ENCODE measurements around the gene MAOA. TPM values are rescaled to one million over a fixed set of nuclear protein-coding genes. Genes with fewer than 3 reads are reported as not detected.
"Not testable (repeated sequence)": the region's sequence is repeated elsewhere in the genome, so short reads cannot be mapped to it uniquely, and the experiment has no call there.

Gene MAOA
- total and polyA plus RNA-seq, 10 donors: 1.5 to 24.9 (median 7.1) TPM

GRCh38 chrX:43718546-43718945 is 62.4 kb downstream of the MAOA start:
- Histone ChIP-seq H3K36me3 (no peaks in the 10 kb centered on the region), H3K4me3 (no peak overlapping the region), H3K27ac (no peak overlapping the region), H3K4me1 (no peaks in the 10 kb centered on the region), H3K9me3 (peaks cover 0 to 24% (median 4%) of the 10 kb centered on the region in 8 donors), H3K27me3 (replicated peaks in 1 of 7) (no peaks in the 10 kb centered on the region)
- intact Hi-C loops (cut with DNase I; ENCODE audit: low total_unique reads): no loop called here
- 74 to 89% (median 82%) methylated on average over 6 of the region's 6 CpGs for WGBS, 5 donors
- no peak for TF ChIP-seq CTCF (IDR thresholded peaks at IDR 0.05 in 8 of 11, conservative IDR thresholded peaks at IDR 0.05 in 3 of 11)
- TF ChIP-seq POLR2AphosphoS5 (IDR thresholded peaks at IDR 0.05): no peak
- TF ChIP-seq POLR2A (IDR thresholded peaks at IDR 0.05): no peak
- DNase-seq: no peak

GRCh38 chrX:43718956-43719355 is 62.9 kb downstream of the MAOA start:
- no peak for DNase-seq
- intact Hi-C loops (cut with DNase I; ENCODE audit: low total_unique reads): no loop called here
- no peaks in the 10 kb centered on the region for H3K27me3 ChIP-seq (replicated peaks in 1 of 7)
- no peak overlapping the region for H3K27ac ChIP-seq
- no peaks in the 10 kb centered on the region for H3K36me3 ChIP-seq
- peaks cover 0 to 24% (median 4%) of the 10 kb centered on the region in 8 donors for H3K9me3 ChIP-seq
- TF ChIP-seq CTCF (IDR thresholded peaks at IDR 0.05 in 8 of 11, conservative IDR thresholded peaks at IDR 0.05 in 3 of 11): no peak
- TF ChIP-seq POLR2AphosphoS5 (IDR thresholded peaks at IDR 0.05): no peak
- TF ChIP-seq POLR2A (IDR thresholded peaks at IDR 0.05): no peak
- WGBS, 5 donors: 38 to 100% (median 85%) methylated on average over 1 of the region's 1 CpG
- H3K4me1 ChIP-seq: no peaks in the 10 kb centered on the region
- no peak overlapping the region for H3K4me3 ChIP-seq

GRCh38 chrX:43720082-43720481 is 64.0 kb downstream of the MAOA start:
- DNase-seq: no peak
- intact Hi-C loops (cut with DNase I; ENCODE audit: low total_unique reads): no loop called here
- 63 to 83% (median 78%) methylated on average over 3 of the region's 3 CpGs for WGBS, 5 donors
- peaks cover 0 to 24% (median 4%) of the 10 kb centered on the region in 8 donors for H3K9me3 ChIP-seq
- H3K27me3 ChIP-seq (replicated peaks in 1 of 7): no peaks in the 10 kb centered on the region
- TF ChIP-seq POLR2A (IDR thresholded peaks at IDR 0.05): no peak
- no peak for TF ChIP-seq CTCF (IDR thresholded peaks at IDR 0.05 in 8 of 11, conservative IDR thresholded peaks at IDR 0.05 in 3 of 11)
- TF ChIP-seq POLR2AphosphoS5 (IDR thresholded peaks at IDR 0.05): no peak
- no peak overlapping the region for H3K4me3 ChIP-seq
- H3K4me1 ChIP-seq: no peaks in the 10 kb centered on the region
- H3K36me3 ChIP-seq: no peaks in the 10 kb centered on the region
- no peak overlapping the region for H3K27ac ChIP-seq

- Histone ChIP-seq H3K4me3 (no peak overlapping the region), H3K27ac (no peak overlapping the region), H3K27me3 (replicated peaks in 1 of 7) (no peaks in the 10 kb centered on the region), H3K36me3 (no peaks in the 10 kb centered on the region), H3K4me1 (no peaks in the 10 kb centered on the region), H3K9me3 (peaks cover 0 to 24% (median 4%) of the 10 kb centered on the region in 8 donors)
- DNase-seq: no peak
- intact Hi-C loops (cut with DNase I; ENCODE audit: low total_unique reads): no loop called here
- TF ChIP-seq CTCF (IDR thresholded peaks at IDR 0.05 in 8 of 11, conservative IDR thresholded peaks at IDR 0.05 in 3 of 11) (no peak), POLR2A (IDR thresholded peaks at IDR 0.05) (no peak), POLR2AphosphoS5 (IDR thresholded peaks at IDR 0.05) (no peak)
- 53 to 83% (median 79%) methylated on average over 1 of the region's 1 CpG for WGBS, 5 donors
Measured at GRCh38 chrX:43720961-43721360, 64.9 kb downstream of the MAOA start.

- H3K4me3 ChIP-seq; H3K27ac ChIP-seq; H3K4me1 ChIP-seq; intact Hi-C loops (cut with DNase I; ENCODE audit: low total_unique reads); H3K36me3 ChIP-seq; H3K27me3 ChIP-seq (replicated peaks in 1 of 7); DNase-seq: not testable (repeated sequence)
- WGBS, 5 donors: 65 to 89% (median 80%) methylated on average over 5 of the region's 5 CpGs
- peaks cover 0 to 24% (median 4%) of the 10 kb centered on the region in 8 donors for H3K9me3 ChIP-seq
Measured at GRCh38 chrX:43725227-43725626, 69.1 kb downstream of the MAOA start.

- DNase-seq; H3K9me3 ChIP-seq; H3K27ac ChIP-seq; H3K4me1 ChIP-seq; H3K36me3 ChIP-seq; H3K4me3 ChIP-seq; intact Hi-C loops (cut with DNase I; ENCODE audit: low total_unique reads); H3K27me3 ChIP-seq (replicated peaks in 1 of 7): not testable (repeated sequence)
- WGBS, 5 donors: 40 to 89% (median 81%) methylated on average over 1 to 6 of the region's 6 CpGs; no CpG with 5 or more reads in 1 of the 5 donors
Measured at GRCh38 chrX:43727254-43727653, 71.2 kb downstream of the MAOA start.
